HG02840 (cell line): ENCODE measurements around the gene COL9A2.

Source experiments
- ATAC-seq: cut with Tn5 transposase; IDR thresholded peaks from one replicate; pipeline ENCODE4 v1.9.1; 2021; ENCODE audit warnings: mild to moderate bottlenecking, moderate library complexity, moderate number of reproducible peaks; ENCODE audit not compliant: unreplicated experiment, low FRiP score

The COL9A2 gene

DNA sequence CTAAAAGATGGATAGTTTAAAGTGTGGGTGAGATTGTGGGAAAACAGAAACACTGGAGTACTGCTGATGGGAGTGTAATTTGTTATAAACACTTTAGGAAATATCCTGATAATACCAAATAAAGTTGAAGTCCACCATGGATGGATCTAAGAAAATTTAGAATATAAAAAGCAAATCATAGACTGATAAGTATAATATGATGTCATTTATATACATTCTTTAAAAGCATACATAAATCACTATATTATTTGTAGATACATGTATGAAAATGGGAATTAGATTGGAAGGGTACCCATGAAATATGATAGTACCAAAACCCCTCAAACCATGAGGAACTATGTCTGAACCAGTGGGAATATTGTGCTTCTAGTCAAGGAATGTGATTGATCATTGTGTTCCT lies 51.2 kb downstream of the COL9A2 start:
- no peak for ATAC-seq

GRCh38 chr1:40265298-40265697 lies 51.8 kb downstream of the COL9A2 start:
- no peak for ATAC-seq

DNA sequence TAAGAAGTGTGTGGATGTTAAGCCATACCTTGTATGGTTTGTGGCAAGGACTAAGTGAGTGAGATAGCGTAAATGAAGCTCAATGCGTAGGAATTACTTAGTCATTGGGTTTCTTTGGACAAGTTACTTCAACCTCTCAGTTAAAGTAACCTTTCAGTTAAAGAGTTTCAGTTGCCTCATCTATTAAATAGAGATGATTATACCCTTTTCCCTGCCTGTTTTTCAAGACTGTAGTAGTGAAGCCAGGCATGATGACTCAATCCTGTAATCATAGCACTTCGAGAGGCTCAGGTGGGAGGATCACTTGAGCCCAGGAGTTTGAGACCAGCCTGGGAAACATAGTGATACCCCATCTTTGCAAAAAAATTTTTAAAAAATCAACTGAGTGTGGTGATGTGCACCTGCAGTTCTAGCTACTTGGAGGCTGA lies 52.7 kb downstream of the COL9A2 start:
- no peak for ATAC-seq

DNA sequence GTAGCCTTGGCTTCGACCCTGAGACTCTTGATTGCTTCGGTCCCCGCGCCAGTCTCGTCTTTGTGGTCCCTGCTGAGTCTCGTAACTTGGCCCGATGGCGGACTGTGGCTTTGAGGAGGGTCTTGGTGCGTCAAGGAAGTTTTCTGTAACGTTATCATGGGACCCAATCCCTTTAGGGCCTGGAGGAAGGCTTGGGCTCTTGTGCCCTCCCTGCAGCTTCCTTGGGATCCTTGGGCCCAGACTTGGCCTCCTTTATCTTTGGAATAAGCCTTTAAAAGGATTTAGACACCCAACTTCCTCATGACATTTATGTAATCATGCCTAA lies 58.7 kb downstream of the COL9A2 start:
- no peak for ATAC-seq

- peak; percentile 91 for ATAC-seq
Measured at GRCh38 chr1:40257688-40258444, 59.2 kb downstream of the COL9A2 start, which contains the start of gene ZMPSTE24. Gene ZMPSTE24, plus strand, starts transcription at chr1:40258236. Its CDS starts 36 bp downstream, at chr1:40258272.

- peak; percentile 6 for ATAC-seq
Measured at GRCh38 chr1:40257313-40257687, 59.8 kb downstream of the COL9A2 start.

DNA sequence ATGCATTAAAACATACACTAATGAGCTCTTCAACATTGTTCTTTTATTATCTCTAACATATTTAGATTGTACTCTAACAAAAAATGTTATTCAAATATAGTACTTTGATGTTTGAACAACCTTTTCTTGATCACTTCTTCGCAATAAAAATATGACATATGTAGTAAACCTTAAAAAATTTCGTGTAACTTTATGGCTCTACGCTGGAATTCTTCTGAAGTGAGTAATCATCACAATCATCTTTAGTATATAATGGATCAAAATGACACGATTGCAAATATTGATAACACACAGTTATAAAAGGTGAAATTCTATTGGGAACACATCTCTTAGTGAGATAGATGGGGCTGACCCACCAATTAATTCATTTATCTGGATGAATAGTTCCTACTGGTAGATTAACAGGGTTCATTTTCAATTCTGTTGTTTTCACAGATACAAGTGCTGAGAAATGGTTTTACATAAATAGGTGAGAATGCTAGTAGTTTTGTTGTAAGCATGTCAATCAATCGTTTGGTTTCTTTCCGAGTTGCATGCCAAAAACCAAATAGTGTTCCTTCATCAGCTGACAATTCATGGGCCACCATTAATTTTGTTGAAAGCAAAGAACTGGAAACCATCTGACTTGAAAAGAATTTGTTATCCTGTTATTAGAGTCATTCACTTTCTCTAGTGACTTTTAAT lies 60.5 kb downstream of the COL9A2 start:
- ATAC-seq, result no peak

GRCh38 chr1:40255231-40255630 lies 61.9 kb downstream of the COL9A2 start:
- no peak for ATAC-seq

- ATAC-seq, result no peak
Measured at GRCh38 chr1:40252601-40253000, 64.5 kb downstream of the COL9A2 start.

GRCh38 chr1:40251456-40251855 lies 65.6 kb downstream of the COL9A2 start:
- ATAC-seq, result no peak
